Activated B cell treated with CpG ODN at 0.5 μM for 24 hours (primary cell): Measurements from ENCODE around the gene FAM193A. TPM values are rescaled to one million over a fixed set of nuclear protein-coding genes. Genes with fewer than 3 reads are reported as not detected.
A peak's percentile ranks its signal among the peaks of the same experiment; 100 is the strongest.

Source experiments
- ATAC-seq: fragments of 200-7000 bp; cut with Tn5 transposase; one replicate; pipeline ENCODE4 v1.10.0; 2021; ENCODE audit warnings: low read depth, mild to moderate bottlenecking, moderate library complexity
- CTCF ChIA-PET: fragments of 350-600 bp; sonication (Branson Sonifier 250); formaldehyde crosslinking; loops from one replicate; lab custom pipeline; 2021; ENCODE audit warnings: antibody characterized with exemption; lab: Charles Lee
- POLR2A ChIA-PET: fragments of 350-600 bp; sonication (Branson Sonifier 250); formaldehyde crosslinking; loops from one replicate; lab custom pipeline; 2021; ENCODE audit warnings: antibody characterized with exemption; lab: Charles Lee
- DNase-seq: peaks from one replicate; pipeline ENCODE4 v3.0.0; 2022
- H3K27ac Mint-ChIP-seq: one replicate; pipeline ENCODE4 v1.8.0; 2020; ENCODE audit warnings: mixed read lengths
- H3K27me3 Mint-ChIP-seq: one replicate; pipeline ENCODE4 v1.8.0; 2021; ENCODE audit warnings: mixed read lengths
- H3K36me3 Mint-ChIP-seq: one replicate; pipeline ENCODE4 v1.8.0; 2021; ENCODE audit warnings: low read depth, mixed read lengths
- H3K4me1 Mint-ChIP-seq: one replicate; pipeline ENCODE4 v1.8.0; 2021; ENCODE audit warnings: mixed read lengths
- H3K4me3 Mint-ChIP-seq: one replicate; pipeline ENCODE4 v1.8.0; 2020; ENCODE audit warnings: mild to moderate bottlenecking, mixed read lengths
- H3K9me3 Mint-ChIP-seq: one replicate; pipeline ENCODE4 v1.8.0; 2020; ENCODE audit warnings: mixed read lengths
- CTCF ChIP-seq: fragments of 200-600 bp; IDR thresholded peaks from one replicate; pipeline ENCODE4 v1.8.0; 2022; ENCODE audit warnings: antibody characterized with exemption, mild to moderate bottlenecking
- intact Hi-C: fragments of 100-400 bp; cut with micrococcal nuclease; formaldehyde crosslinking; loops from one replicate; pipeline ENCODE4 v1.15.1; 2024
- total RNA-seq: library from RNA; stranded (reverse); gene quantifications from 2 replicates; pipeline ENCODE4 v1.2.3, GENCODE V29; 2022

Gene FAM193A
- total RNA-seq, 1 donor from 2014 or later, result 42.8 TPM

GRCh38 chr4:2698951-2699505 lies 162.6 kb downstream of the FAM193A start:
- Mint-ChIP-seq H3K9me3 (no peaks in the 10 kb centered on the region), H3K27me3 (no peaks in the 10 kb centered on the region), H3K36me3 (peaks cover 86% of the 10 kb centered on the region), H3K27ac (peak overlapping the region; percentile 77), H3K4me3 (no peak overlapping the region), H3K4me1 (peaks cover 51% of the 10 kb centered on the region)
- no peak for ATAC-seq
- POLR2A ChIA-PET, result no interaction called here
- CTCF ChIA-PET, result no interaction called here
- DNase-seq, result no peak
- TF ChIP-seq CTCF, result no peak
- intact Hi-C loops, result no loop called here

GRCh38 chr4:2699534-2699933 lies 163.1 kb downstream of the FAM193A start:
- DNase-seq, result no peak
- Mint-ChIP-seq H3K27ac (peak overlapping the region; percentile 44), H3K9me3 (no peaks in the 10 kb centered on the region), H3K27me3 (no peaks in the 10 kb centered on the region), H3K4me3 (no peak overlapping the region), H3K36me3 (peaks cover 81% of the 10 kb centered on the region), H3K4me1 (peaks cover 46% of the 10 kb centered on the region)
- intact Hi-C loops, result no loop called here
- TF ChIP-seq CTCF, result no peak
- no peak for ATAC-seq
- ChIA-PET CTCF (no interaction called here), POLR2A (no interaction called here)

GRCh38 chr4:2700031-2700430 lies 163.6 kb downstream of the FAM193A start:
- TF ChIP-seq CTCF, result no peak
- no peak overlapping the region for H3K4me3 Mint-ChIP-seq
- DNase-seq (no peak), ATAC-seq (no peak)
- no peaks in the 10 kb centered on the region for H3K27me3 Mint-ChIP-seq
- CTCF ChIA-PET, result no interaction called here
- H3K4me1 Mint-ChIP-seq, result peaks cover 41% of the 10 kb centered on the region
- H3K9me3 Mint-ChIP-seq, result no peaks in the 10 kb centered on the region
- intact Hi-C loops, result no loop called here
- POLR2A ChIA-PET, result no interaction called here
- H3K36me3 Mint-ChIP-seq, result peaks cover 77% of the 10 kb centered on the region
- no peak overlapping the region for H3K27ac Mint-ChIP-seq

- ChIA-PET CTCF (no interaction called here), POLR2A (no interaction called here)
- no peak for DNase-seq
- no peak for TF ChIP-seq CTCF
- Mint-ChIP-seq H3K4me1 (peaks cover 20% of the 10 kb centered on the region), H3K9me3 (no peaks in the 10 kb centered on the region), H3K4me3 (no peak overlapping the region), H3K27ac (peak overlapping the region; percentile 25), H3K36me3 (peaks cover 68% of the 10 kb centered on the region), H3K27me3 (no peaks in the 10 kb centered on the region)
- intact Hi-C loops, result no loop called here
- no peak for ATAC-seq
Observed at GRCh38 chr4:2702361-2702760, 165.9 kb downstream of the FAM193A start.

GRCh38 chr4:2702770-2703169 lies 166.3 kb downstream of the FAM193A start:
- Mint-ChIP-seq H3K27ac (peak overlapping the region; percentile 24), H3K4me3 (no peak overlapping the region), H3K27me3 (no peaks in the 10 kb centered on the region), H3K36me3 (peaks cover 66% of the 10 kb centered on the region), H3K9me3 (no peaks in the 10 kb centered on the region), H3K4me1 (peaks cover 16% of the 10 kb centered on the region)
- POLR2A ChIA-PET, result no interaction called here
- DNase-seq (no peak), ATAC-seq (no peak)
- TF ChIP-seq CTCF, result no peak
- intact Hi-C loops, result no loop called here
- CTCF ChIA-PET, result no interaction called here
